C4-2B (cell line): ENCODE results near the gene LRRC27.
"Not testable (repeated sequence)": the region's sequence is repeated elsewhere in the genome, so short reads cannot be mapped to it uniquely, and the experiment has no call there.

Source experiments
- CTCF ChIP-seq: fragments of 450-650 bp; conservative IDR thresholded peaks from 2 replicates; pipeline ENCODE4 v1.5.1; 2017; ENCODE audit warnings: mild to moderate bottlenecking
- ZFX ChIP-seq: fragments of 450-650 bp; IDR thresholded peaks from 2 replicates; pipeline ENCODE4 v1.6.1; 2017

GRCh38 chr10:132317477-132317876, 14.5 kb upstream of the LRRC27 start:
- TF ChIP-seq CTCF, ZFX: not testable (repeated sequence)
